GM23338 (cell line): ENCODE results near the gene SLC6A1. TPM values are rescaled to one million over a fixed set of nuclear protein-coding genes. Genes with fewer than 3 reads are reported as not detected.

Source experiments
- ATAC-seq: fragments of 200-7000 bp; cut with Tn5 transposase; 3 replicates; pipeline ENCODE4 v1.9.1; 2020
- DNase-seq: peaks from one replicate; pipeline ENCODE4 v3.0.0-alpha.2; 2015; ENCODE audit warnings: low spot score
- H2AFZ ChIP-seq: fragments of 200-600 bp; sonication (generic); 2 replicates; pipeline ENCODE4 v1.8.0; 2016; ENCODE audit warnings: antibody characterized with exemption, mild to moderate bottlenecking, moderate library complexity
- H3F3A ChIP-seq: fragments of 200-600 bp; sonication (generic); replicated peaks from 2 replicates; pipeline ENCODE4 v1.8.0; 2017; ENCODE audit warnings: antibody characterized with exemption, mixed run types, low read depth
- H3K27ac ChIP-seq: fragments of 200-600 bp; sonication (generic); 2 replicates; pipeline ENCODE4 v1.6.1; 2016; ENCODE audit warnings: low read depth
- H3K27me3 ChIP-seq: fragments of 200-600 bp; sonication (generic); 2 replicates; pipeline ENCODE4 v1.8.0; 2016; ENCODE audit warnings: mild to moderate bottlenecking, mixed run types, moderate library complexity; ENCODE audit not compliant: insufficient read depth
- H3K36me3 ChIP-seq: fragments of 200-600 bp; sonication (generic); 2 replicates; pipeline ENCODE4 v1.8.0; 2016; ENCODE audit warnings: mild to moderate bottlenecking; ENCODE audit not compliant: insufficient read depth
- H3K4me1 ChIP-seq: fragments of 200-600 bp; sonication (generic); 2 replicates; pipeline ENCODE4 v1.8.0; 2016; ENCODE audit warnings: mild to moderate bottlenecking, moderate library complexity; ENCODE audit not compliant: insufficient read depth
- H3K4me2 ChIP-seq: fragments of 200-600 bp; sonication (generic); 2 replicates; pipeline ENCODE4 v1.7.1; 2017; ENCODE audit warnings: mixed run types
- H3K4me3 ChIP-seq: fragments of 200-600 bp; sonication (generic); 2 replicates; pipeline ENCODE4 v1.6.1; 2016; ENCODE audit warnings: mixed run types
- H3K79me2 ChIP-seq: fragments of 200-600 bp; sonication (generic); replicated peaks from 2 replicates; pipeline ENCODE4 v1.8.0; 2017; ENCODE audit warnings: mild to moderate bottlenecking; ENCODE audit not compliant: insufficient read depth
- H3K9me2 ChIP-seq: fragments of 200-600 bp; sonication (generic); 2 replicates; pipeline ENCODE4 v1.8.0; 2017; ENCODE audit not compliant: insufficient read depth
- H4K20me1 ChIP-seq: fragments of 200-600 bp; sonication (generic); replicated peaks from 2 replicates; pipeline ENCODE4 v1.8.0; 2017; ENCODE audit warnings: mild to moderate bottlenecking; ENCODE audit not compliant: insufficient read depth
- H3K27ac Mint-ChIP-seq: 2 replicates; pipeline ENCODE4 v1.8.0; 2020; ENCODE audit warnings: inconsistent platforms, mild to moderate bottlenecking, moderate library complexity, mixed read lengths
- H3K27me3 Mint-ChIP-seq: 3 replicates; pipeline ENCODE4 v1.8.0; 2022; ENCODE audit warnings: low read depth, mild to moderate bottlenecking, moderate library complexity, mixed read lengths, inconsistent platforms; ENCODE audit not compliant: insufficient read depth, poor library complexity
- H3K36me3 Mint-ChIP-seq: 3 replicates; pipeline ENCODE4 v1.8.0; 2021; ENCODE audit warnings: low read depth, mild to moderate bottlenecking, inconsistent platforms, moderate library complexity, mixed read lengths
- H3K4me1 Mint-ChIP-seq: 3 replicates; pipeline ENCODE4 v1.8.0; 2020; ENCODE audit warnings: mild to moderate bottlenecking, inconsistent platforms, mixed read lengths
- H3K4me3 Mint-ChIP-seq: 3 replicates; pipeline ENCODE4 v1.8.0; 2021; ENCODE audit warnings: moderate library complexity, mild to moderate bottlenecking, inconsistent platforms, mixed read lengths
- H3K9me3 Mint-ChIP-seq: 3 replicates; pipeline ENCODE4 v1.8.0; 2020; ENCODE audit warnings: moderate library complexity, mild to moderate bottlenecking, inconsistent platforms, mixed read lengths
- CREB1 ChIP-seq: fragments of 250-450 bp; sonication (Bioruptor Pico); IDR thresholded peaks from 2 replicates; pipeline ENCODE4 v1.5.0; 2020; ENCODE audit warnings: low read depth, mild to moderate bottlenecking, moderate library complexity
- EZH2 ChIP-seq: fragments of 200-600 bp; sonication (generic); IDR thresholded peaks from one replicate; pipeline ENCODE4 v1.8.0; 2017; ENCODE audit warnings: antibody characterized with exemption, mild to moderate bottlenecking, low read depth; ENCODE audit not compliant: unreplicated experiment
- EZH2phosphoT487 ChIP-seq: fragments of 200-600 bp; sonication (generic); IDR thresholded peaks from one replicate; pipeline ENCODE4 v1.8.1; 2018; ENCODE audit warnings: antibody characterized with exemption; ENCODE audit not compliant: unreplicated experiment
- JUNB ChIP-seq: IDR thresholded peaks from one replicate; pipeline ENCODE4 v1.6.1; 2016; ENCODE audit warnings: antibody characterized with exemption; ENCODE audit not compliant: unreplicated experiment
- NANOG ChIP-seq: IDR thresholded peaks from 2 replicates; pipeline ENCODE4 v1.6.1; 2016; ENCODE audit warnings: antibody characterized with exemption, borderline replicate concordance
- POLR2AphosphoS5 ChIP-seq: IDR thresholded peaks from 2 replicates; pipeline ENCODE4 v1.6.1; 2016; ENCODE audit warnings: antibody characterized with exemption, low read depth
- STAT1 ChIP-seq: IDR thresholded peaks from one replicate; pipeline ENCODE4 v1.6.1; 2016; ENCODE audit warnings: antibody characterized with exemption; ENCODE audit not compliant: unreplicated experiment
- ZNF114 ChIP-seq: fragments of 250-450 bp; sonication (Bioruptor Pico); IDR thresholded peaks from 2 replicates; pipeline ENCODE4 v1.5.0; 2020; ENCODE audit warnings: mild to moderate bottlenecking, moderate library complexity
- ZNF331 ChIP-seq: fragments of 250-450 bp; sonication (Bioruptor Pico); IDR thresholded peaks from 2 replicates; pipeline ENCODE4 v1.5.0; 2020; ENCODE audit warnings: low read depth, mild to moderate bottlenecking, moderate library complexity
- polyA plus RNA-seq: library from polyadenylated mRNA; unstranded; fragments of >200 nt; fragmentation: Nextera tagmentation; extraction: Ambion mirVana; gene quantifications from 2 replicates; pipeline ENCODE4 v1.2.1, GENCODE V29; 2016
- total RNA-seq: library from RNA; depleted of rRNA; stranded (reverse); fragments of >200 nt; shearing (Covaris generic); gene quantifications from 2 replicates; pipeline ENCODE4 v1.2.3, GENCODE V29; 2014
- TF ChIP-seq, protein P1 (sequence below), 2 experiments: fragments of 200-600 bp in 1 of 2; sonication (generic) in 1 of 2; conservative IDR thresholded peaks; 2 replicates each; pipeline versions ENCODE4 v1.5.1 to v1.6.1; 2016 to 2017; ENCODE audit warnings: antibody characterized with exemption in 2 of 2, low read depth in 2 of 2, mild to moderate bottlenecking in 2 of 2, moderate library complexity in 1 of 2
- TF ChIP-seq, protein P2 (sequence below): IDR thresholded peaks from 2 replicates; pipeline ENCODE4 v1.6.1; 2016; ENCODE audit warnings: antibody characterized with exemption
- TF ChIP-seq, protein P3 (sequence below): IDR thresholded peaks from one replicate; pipeline ENCODE4 v1.6.1; 2018; ENCODE audit warnings: antibody characterized with exemption; ENCODE audit not compliant: unreplicated experiment

SLC6A1 gene
- total and polyA plus RNA-seq, 2 experiments from 2014 or later, result 0.16 to 0.28 TPM

DNA sequence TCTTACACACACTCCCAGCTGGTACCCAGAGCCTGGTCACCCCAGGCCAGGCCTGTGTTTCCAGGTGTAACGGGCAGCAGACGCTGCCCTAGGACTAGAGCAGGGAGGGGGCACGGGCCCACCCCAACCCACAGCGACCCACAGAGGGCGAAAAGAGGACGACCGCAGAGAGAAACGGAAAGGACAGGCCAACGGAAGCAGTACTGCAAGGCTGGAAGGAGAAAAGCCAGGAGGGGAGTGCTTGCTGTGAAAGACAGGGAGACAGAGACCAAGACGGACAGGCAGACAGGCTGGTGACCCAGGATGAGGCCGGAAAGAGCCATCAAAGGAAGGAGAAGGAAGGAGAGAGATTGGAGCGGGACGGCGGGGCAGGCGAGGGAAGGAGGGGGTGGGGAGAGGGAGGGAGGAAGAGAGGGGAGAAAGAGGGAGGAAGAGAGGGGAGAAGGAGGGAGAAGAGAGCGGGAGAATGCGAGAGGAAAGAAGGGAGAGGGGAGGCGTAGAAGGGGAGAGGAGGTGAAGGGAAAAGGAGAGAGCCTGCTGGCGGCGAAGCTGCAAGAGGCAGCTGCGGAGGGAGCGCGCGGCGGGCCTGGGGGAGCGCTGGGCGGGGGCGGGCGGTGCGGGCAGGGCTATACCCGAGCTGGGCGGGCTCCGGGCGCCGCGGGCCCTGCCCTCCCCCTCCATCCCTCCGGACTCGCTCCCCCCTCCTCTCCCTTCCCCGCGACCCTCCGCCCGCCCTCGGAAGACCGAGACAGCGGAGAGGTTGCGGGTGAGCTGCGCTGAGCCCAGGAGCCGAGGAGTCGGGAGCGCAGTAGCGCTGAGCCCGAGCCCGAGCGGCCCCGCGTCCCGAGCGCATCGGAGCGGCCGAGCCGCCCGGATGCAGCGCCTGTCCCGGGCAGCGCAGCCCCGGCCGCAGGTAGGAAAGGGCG lies at the start of gene SLC6A1 (continued):
- TF ChIP-seq EZH2phosphoT487, result no peak

DNA sequence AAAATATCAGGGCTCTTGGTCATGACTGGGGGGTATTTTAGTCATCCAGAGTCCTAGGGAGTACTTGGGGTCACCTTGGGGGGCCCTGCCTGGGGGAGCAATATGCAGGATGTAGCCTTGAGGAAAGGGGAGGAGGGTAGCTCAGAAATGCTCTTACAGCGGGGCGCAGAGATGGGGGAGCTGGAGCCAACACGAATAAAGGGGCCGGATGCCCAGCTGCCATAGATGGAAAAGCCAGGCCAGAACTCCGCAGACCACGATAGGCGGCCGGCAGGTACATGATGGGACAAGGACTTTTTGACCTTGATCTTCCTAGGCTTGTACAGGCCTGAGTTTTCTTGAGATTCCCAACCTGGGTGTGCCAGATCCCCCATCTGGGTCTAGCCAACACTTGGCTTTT lies 47.7 kb upstream of the SLC6A1 start:
- no peaks in the 10 kb centered on the region for H3K27me3 ChIP-seq
- no peaks in the 10 kb centered on the region for H3K4me1 ChIP-seq
- H3K9me2 ChIP-seq, result no peaks in the 10 kb centered on the region
- no peak overlapping the region for H3K4me3 ChIP-seq
- Mint-ChIP-seq H3K36me3 (peaks cover 3% of the 10 kb centered on the region; the same call in 2 of the 3 replicates), H3K4me3 (no peak overlapping the region), H3K4me1 (0 out of 3 replicates have a peak, but pooled peaks cover 3% of the 10 kb centered on the region), H3K9me3 (peaks cover 11% of the 10 kb centered on the region), H3K27me3 (peaks cover 2% of the 10 kb centered on the region), H3K27ac (no peak overlapping the region)
- H3K4me2 ChIP-seq, result no peak overlapping the region
- H3F3A ChIP-seq, result no peaks in the 10 kb centered on the region
- H2AFZ ChIP-seq, result no peak overlapping the region
- DNase-seq, result no peak
- no peaks in the 10 kb centered on the region for H3K36me3 ChIP-seq
- H4K20me1 ChIP-seq, result no peaks in the 10 kb centered on the region
- no peaks in the 10 kb centered on the region for H3K79me2 ChIP-seq
- H3K27ac ChIP-seq, result no peak overlapping the region
- ATAC-seq, result no peak
- TF ChIP-seq, protein P1, sequence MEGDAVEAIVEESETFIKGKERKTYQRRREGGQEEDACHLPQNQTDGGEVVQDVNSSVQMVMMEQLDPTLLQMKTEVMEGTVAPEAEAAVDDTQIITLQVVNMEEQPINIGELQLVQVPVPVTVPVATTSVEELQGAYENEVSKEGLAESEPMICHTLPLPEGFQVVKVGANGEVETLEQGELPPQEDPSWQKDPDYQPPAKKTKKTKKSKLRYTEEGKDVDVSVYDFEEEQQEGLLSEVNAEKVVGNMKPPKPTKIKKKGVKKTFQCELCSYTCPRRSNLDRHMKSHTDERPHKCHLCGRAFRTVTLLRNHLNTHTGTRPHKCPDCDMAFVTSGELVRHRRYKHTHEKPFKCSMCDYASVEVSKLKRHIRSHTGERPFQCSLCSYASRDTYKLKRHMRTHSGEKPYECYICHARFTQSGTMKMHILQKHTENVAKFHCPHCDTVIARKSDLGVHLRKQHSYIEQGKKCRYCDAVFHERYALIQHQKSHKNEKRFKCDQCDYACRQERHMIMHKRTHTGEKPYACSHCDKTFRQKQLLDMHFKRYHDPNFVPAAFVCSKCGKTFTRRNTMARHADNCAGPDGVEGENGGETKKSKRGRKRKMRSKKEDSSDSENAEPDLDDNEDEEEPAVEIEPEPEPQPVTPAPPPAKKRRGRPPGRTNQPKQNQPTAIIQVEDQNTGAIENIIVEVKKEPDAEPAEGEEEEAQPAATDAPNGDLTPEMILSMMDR (conservative IDR thresholded peaks at IDR 0.05; ENCODE audit: low read depth in 2 of 2), result no peak
- TF ChIP-seq, protein P2, sequence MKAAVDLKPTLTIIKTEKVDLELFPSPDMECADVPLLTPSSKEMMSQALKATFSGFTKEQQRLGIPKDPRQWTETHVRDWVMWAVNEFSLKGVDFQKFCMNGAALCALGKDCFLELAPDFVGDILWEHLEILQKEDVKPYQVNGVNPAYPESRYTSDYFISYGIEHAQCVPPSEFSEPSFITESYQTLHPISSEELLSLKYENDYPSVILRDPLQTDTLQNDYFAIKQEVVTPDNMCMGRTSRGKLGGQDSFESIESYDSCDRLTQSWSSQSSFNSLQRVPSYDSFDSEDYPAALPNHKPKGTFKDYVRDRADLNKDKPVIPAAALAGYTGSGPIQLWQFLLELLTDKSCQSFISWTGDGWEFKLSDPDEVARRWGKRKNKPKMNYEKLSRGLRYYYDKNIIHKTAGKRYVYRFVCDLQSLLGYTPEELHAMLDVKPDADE, result no peak
- no peak for TF ChIP-seq JUNB
- TF ChIP-seq CREB1, result no peak
- no peak for TF ChIP-seq EZH2phosphoT487
- no peak for TF ChIP-seq STAT1
- TF ChIP-seq, protein P3, sequence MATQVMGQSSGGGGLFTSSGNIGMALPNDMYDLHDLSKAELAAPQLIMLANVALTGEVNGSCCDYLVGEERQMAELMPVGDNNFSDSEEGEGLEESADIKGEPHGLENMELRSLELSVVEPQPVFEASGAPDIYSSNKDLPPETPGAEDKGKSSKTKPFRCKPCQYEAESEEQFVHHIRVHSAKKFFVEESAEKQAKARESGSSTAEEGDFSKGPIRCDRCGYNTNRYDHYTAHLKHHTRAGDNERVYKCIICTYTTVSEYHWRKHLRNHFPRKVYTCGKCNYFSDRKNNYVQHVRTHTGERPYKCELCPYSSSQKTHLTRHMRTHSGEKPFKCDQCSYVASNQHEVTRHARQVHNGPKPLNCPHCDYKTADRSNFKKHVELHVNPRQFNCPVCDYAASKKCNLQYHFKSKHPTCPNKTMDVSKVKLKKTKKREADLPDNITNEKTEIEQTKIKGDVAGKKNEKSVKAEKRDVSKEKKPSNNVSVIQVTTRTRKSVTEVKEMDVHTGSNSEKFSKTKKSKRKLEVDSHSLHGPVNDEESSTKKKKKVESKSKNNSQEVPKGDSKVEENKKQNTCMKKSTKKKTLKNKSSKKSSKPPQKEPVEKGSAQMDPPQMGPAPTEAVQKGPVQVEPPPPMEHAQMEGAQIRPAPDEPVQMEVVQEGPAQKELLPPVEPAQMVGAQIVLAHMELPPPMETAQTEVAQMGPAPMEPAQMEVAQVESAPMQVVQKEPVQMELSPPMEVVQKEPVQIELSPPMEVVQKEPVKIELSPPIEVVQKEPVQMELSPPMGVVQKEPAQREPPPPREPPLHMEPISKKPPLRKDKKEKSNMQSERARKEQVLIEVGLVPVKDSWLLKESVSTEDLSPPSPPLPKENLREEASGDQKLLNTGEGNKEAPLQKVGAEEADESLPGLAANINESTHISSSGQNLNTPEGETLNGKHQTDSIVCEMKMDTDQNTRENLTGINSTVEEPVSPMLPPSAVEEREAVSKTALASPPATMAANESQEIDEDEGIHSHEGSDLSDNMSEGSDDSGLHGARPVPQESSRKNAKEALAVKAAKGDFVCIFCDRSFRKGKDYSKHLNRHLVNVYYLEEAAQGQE, result no peak
- no peak for TF ChIP-seq POLR2AphosphoS5
- TF ChIP-seq NANOG, result no peak
- no peak for TF ChIP-seq EZH2
- TF ChIP-seq ZNF331 (CRISPR knock-in tag), result no peak
- no peak for TF ChIP-seq ZNF114 (CRISPR knock-in tag)
